Heart left ventricle (tissue), 16 donors: ENCODE measurements around the gene CRY1. TPM values are rescaled to one million over a fixed set of nuclear protein-coding genes. Genes with fewer than 3 reads are reported as not detected.

ENCODE experiments used
- ATAC-seq, 4 donors: fragments of 200-7000 bp; cut with Tn5 transposase; one replicate each; pipeline ENCODE4 v1.9.1; 2020 to 2022; ENCODE audit warnings: moderate library complexity in 4 of 4, mild to moderate bottlenecking in 3 of 4, moderate number of reproducible peaks in 1 of 4
- DNase-seq, 5 donors: peaks; one replicate each; pipeline ENCODE4 v3.0.0-alpha.2; 2020
- H3K27ac ChIP-seq, 12 donors: fragments of 200-600 bp; sonication (generic) in 4 of 12; one replicate each; pipeline versions ENCODE4 v1.5.0 to v1.8.0; 2016 to 2022; ENCODE audit warnings: mild to moderate bottlenecking in 2 of 12
- H3K27me3 ChIP-seq, 9 donors: fragments of 200-600 bp; sonication (generic) in 2 of 9; one replicate each; pipeline versions ENCODE4 v1.5.1 to v1.8.0; 2016 to 2022; ENCODE audit warnings: mild to moderate bottlenecking in 3 of 9
- H3K36me3 ChIP-seq, 9 donors: fragments of 200-600 bp; sonication (generic) in 2 of 9; one replicate each; pipeline versions ENCODE4 v1.5.0 to v1.8.0; 2018 to 2022; ENCODE audit warnings: mild to moderate bottlenecking in 2 of 9
- H3K4me1 ChIP-seq, 12 donors: fragments of 200-600 bp; sonication (generic) in 4 of 12; one replicate each; pipeline versions ENCODE4 v1.5.0 to v1.8.0; 2016 to 2022; ENCODE audit warnings: mild to moderate bottlenecking in 3 of 12
- H3K4me3 ChIP-seq, 12 donors: fragments of 200-600 bp; sonication (generic) in 4 of 12; one replicate each; pipeline versions ENCODE4 v1.5.0 to v1.8.0; 2017 to 2022; ENCODE audit warnings: mild to moderate bottlenecking in 9 of 12, moderate library complexity in 4 of 12
- H3K9me3 ChIP-seq, 12 donors: fragments of 200-600 bp; sonication (generic) in 4 of 12; one replicate each; pipeline versions ENCODE4 v1.5.0 to v1.8.0; 2016 to 2022; ENCODE audit warnings: mild to moderate bottlenecking in 1 of 12
- POLR2A ChIP-seq, 2 donors: fragments of 450-650 bp; IDR thresholded peaks; one replicate each; pipeline ENCODE4 v1.6.1; 2017; ENCODE audit warnings: antibody characterized with exemption in 2 of 2, mild to moderate bottlenecking in 2 of 2, moderate library complexity in 2 of 2
- WGBS, 4 donors: extraction: QIAGEN DNeasy Blood & Tissue Kit in 2 of 4; methylation state at CpG; one replicate each; pipeline versions ENCODE4 v1.1.5 to v1.1.7; 2013 to 2018; 5-methylcytosine and 5-hydroxymethylcytosine counted together
- intact Hi-C, 10 donors: fragments of 100-400 bp; cut with DNase I; formaldehyde crosslinking; loops; one replicate each; pipeline versions ENCODE4 v1.11.1 to v1.14.2; 2022
- polyA plus RNA-seq, 2 donors: library from polyadenylated mRNA; stranded (reverse); fragments of 200-250 nt; gene quantifications; one replicate each; pipeline ENCODE4 v1.2.3, GENCODE V29; 2013
- total RNA-seq, 9 donors: library from RNA; depleted of rRNA in 2 of 9; stranded (reverse); fragments of >200 nt in 2 of 9; fragmentation: NEBNext Ultra II Directional in 3 of 9; extraction: Animal tissue kit (Norgen Biotek cat#: 25700) in 3 of 9; gene quantifications; one replicate each; pipeline versions ENCODE4 v1.1.0 to v1.2.4, GENCODE V29; 2016 to 2023
- TF ChIP-seq, protein P1 (sequence below), 12 donors: fragments of 200-600 bp; sonication (generic) in 4 of 12; IDR thresholded peaks; one replicate each; pipeline versions ENCODE4 v1.5.0 to v1.8.0; 2018 to 2022; ENCODE audit warnings: antibody characterized with exemption in 12 of 12, mild to moderate bottlenecking in 5 of 12
- donor health status: ischemic (EF 13 %, LVEDD 7.1; RV severe dilation, severe dysfunction).
- donor health status: healthy with polysubstance abuse.
- donor health status: DM: no; HTN: yes; CAD: no.
- donor health status: DM: no; HTN: no; CAD: no.
- donor health status: ischemic (EF 25% LVEDD 6.9; RV normal size, moderate dysfunction).
- donor health status: ischemic (EF 25% LVEDD 5.7; RV mildly dilated, moderate dysfunction).
- donor health status: healthy.
- donor health status: DM: yes; HTN: yes; CAD: no.
- donor health status: ischemic (EF 35%, LVEDD 5.7; RV mildly dilated, moderate dysfunction).
- donor health status: nonischemic (EF 11% LVEDD 7.7; RV severe dilation, severe dysfunction).
- donor health status: DM: yes; HTN: yes; CAD: no.
- donor health status: PGD.
- donor health status: ischemic (EF 29% LVEDD 5.4; RV normal size, mild dysfunction).
- donor health status: nonischemic (EF 23%, LVEDD 6.1; RV moderate dilation, normal function).

CRY1 gene
- total and polyA plus RNA-seq, 11 donors = 4.3 to 20.7 (median 12.0) TPM

DNA sequence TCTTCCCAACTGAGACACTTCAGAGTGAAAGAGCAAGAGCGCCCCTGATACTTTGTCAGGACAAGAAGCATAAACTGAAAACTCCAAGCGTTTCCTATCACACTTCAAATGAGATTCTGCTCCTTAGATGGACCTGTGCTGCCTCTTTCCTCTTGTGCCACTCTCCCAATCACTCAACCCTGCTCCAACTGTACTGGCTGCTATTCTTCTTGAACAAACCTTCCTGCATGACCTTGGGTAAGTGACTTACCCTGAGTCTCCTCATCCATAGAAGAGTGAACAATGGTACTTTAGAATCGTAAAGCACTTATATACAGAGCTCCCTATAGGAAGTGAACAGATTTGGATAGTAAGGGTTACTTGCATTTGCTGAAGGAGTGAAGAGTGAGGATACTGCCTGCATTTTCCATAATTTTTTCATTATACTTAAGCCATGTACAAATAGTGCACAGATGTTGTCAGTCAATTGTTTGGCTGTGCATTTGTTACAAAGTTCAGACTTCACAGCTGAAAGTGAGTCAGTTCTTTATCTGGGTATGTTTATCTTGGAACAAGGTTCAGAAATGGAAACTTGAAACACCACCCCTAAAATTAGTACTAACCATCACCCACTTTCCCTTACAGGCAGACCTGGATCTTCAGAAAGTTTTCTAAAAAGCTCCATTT, 117.2 kb downstream of the CRY1 start:
- intact Hi-C loops = no loop called here
- peak; percentile 70 to 85 (median 82) for ATAC-seq
- no peaks in the 10 kb centered on the region for H3K27me3 ChIP-seq
- peaks cover 0 to 28% (median 11%) of the 10 kb centered on the region in 9 donors for H3K36me3 ChIP-seq
- 71 to 82% (median 75%) methylated on average over 3 of the region's 3 CpGs for WGBS, 4 donors
- H3K27ac ChIP-seq = peak overlapping the region; percentile 15 to 87 (median 68)
- H3K4me1 ChIP-seq = peaks cover 0 to 77% (median 46%) of the 10 kb centered on the region in 12 donors
- no peak overlapping the region for H3K4me3 ChIP-seq
- no peak for DNase-seq
- H3K9me3 ChIP-seq = no peaks in the 10 kb centered on the region
- TF ChIP-seq, protein P1, sequence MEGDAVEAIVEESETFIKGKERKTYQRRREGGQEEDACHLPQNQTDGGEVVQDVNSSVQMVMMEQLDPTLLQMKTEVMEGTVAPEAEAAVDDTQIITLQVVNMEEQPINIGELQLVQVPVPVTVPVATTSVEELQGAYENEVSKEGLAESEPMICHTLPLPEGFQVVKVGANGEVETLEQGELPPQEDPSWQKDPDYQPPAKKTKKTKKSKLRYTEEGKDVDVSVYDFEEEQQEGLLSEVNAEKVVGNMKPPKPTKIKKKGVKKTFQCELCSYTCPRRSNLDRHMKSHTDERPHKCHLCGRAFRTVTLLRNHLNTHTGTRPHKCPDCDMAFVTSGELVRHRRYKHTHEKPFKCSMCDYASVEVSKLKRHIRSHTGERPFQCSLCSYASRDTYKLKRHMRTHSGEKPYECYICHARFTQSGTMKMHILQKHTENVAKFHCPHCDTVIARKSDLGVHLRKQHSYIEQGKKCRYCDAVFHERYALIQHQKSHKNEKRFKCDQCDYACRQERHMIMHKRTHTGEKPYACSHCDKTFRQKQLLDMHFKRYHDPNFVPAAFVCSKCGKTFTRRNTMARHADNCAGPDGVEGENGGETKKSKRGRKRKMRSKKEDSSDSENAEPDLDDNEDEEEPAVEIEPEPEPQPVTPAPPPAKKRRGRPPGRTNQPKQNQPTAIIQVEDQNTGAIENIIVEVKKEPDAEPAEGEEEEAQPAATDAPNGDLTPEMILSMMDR (IDR thresholded peaks at IDR 0.05) = no peak
- TF ChIP-seq POLR2A (IDR thresholded peaks at IDR 0.05) = no peak

DNA sequence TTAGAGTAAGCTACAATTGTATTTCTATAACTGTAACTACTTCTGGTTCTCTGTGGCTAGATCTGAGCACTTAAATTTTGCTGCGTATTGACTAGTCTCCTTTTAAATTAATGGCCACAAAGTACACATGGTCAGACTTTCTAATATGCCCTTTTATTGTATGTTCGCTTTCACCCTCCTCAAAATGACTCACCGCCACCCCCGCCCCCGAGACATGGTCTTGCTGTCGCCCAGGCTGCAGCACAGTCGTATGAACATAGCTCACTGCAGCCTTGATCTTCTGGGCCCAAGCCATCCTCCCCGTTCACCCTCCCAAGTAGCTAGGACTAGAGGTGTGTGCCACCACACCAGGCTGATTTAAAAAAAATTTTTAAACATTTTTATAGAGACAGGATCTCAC, 118.3 kb downstream of the CRY1 start:
- H3K4me1 ChIP-seq = peaks cover 0 to 69% (median 42%) of the 10 kb centered on the region in 12 donors
- no peak for TF ChIP-seq POLR2A (IDR thresholded peaks at IDR 0.05)
- TF ChIP-seq, protein P1 (IDR thresholded peaks at IDR 0.05) = no peak
- H3K9me3 ChIP-seq = no peaks in the 10 kb centered on the region
- WGBS, 4 donors = 96 to 98% (median 97%) methylated on average over 8 of the region's 8 CpGs
- no peak overlapping the region for H3K4me3 ChIP-seq
- H3K36me3 ChIP-seq = peaks cover 0 to 38% (median 22%) of the 10 kb centered on the region in 9 donors
- intact Hi-C loops = no loop called here
- ATAC-seq (no peak), DNase-seq (no peak)
- H3K27ac ChIP-seq = peak overlapping the region in 8 of 12 donors; percentile 33 to 87 (median 71)
- no peaks in the 10 kb centered on the region for H3K27me3 ChIP-seq

DNA sequence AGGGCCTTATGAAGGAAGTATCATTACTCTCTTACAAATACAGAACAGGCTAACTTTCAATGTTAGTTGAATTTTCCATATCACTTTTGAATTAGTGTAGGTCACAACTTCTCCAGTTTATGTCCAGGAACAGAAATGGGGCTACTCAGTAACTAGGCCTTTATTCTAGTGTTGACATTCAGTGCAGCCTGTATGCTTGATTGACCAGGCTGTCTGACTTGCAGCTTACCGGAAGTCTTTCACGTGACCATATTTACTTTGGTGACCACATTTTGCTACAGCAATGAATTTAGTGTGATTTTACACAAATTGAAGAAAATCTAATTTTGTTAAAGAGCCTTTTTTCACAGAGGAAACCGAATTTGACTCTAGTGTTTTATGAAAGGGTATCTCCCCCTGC, 118.8 kb downstream of the CRY1 start:
- WGBS, 4 donors = 84 to 92% (median 89%) methylated on average over 3 of the region's 3 CpGs
- ATAC-seq (no peak), DNase-seq (no peak)
- Histone ChIP-seq H3K4me1 (peaks cover 0 to 68% (median 42%) of the 10 kb centered on the region in 12 donors), H3K9me3 (no peaks in the 10 kb centered on the region), H3K27ac (peak overlapping the region in 3 of 12 donors; percentile 20 to 87 (median 77)), H3K27me3 (no peaks in the 10 kb centered on the region), H3K36me3 (peaks cover 0 to 44% (median 23%) of the 10 kb centered on the region in 9 donors), H3K4me3 (no peak overlapping the region)
- intact Hi-C loops = no loop called here
- no peak for TF ChIP-seq POLR2A (IDR thresholded peaks at IDR 0.05)
- TF ChIP-seq, protein P1 (IDR thresholded peaks at IDR 0.05) = no peak

DNA sequence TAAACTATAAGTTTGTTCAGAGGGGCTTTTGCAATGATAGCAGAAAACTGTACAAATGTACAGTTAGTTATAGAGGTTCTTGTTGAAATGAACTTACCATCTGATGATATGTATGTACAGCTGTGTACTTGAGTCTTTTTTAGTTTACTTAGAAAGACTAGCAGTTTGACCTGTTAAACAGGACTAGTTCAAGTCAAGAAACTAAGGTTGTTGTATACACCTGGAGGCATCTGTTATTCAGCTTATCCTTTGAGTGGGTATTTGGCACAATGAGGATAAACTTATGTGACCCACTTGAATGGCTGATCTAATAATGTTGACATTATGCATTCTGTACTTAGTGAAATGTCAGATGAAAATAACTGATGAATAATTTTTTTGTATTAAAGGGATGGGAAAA, 119.8 kb downstream of the CRY1 start:
- Histone ChIP-seq H3K27ac (no peak overlapping the region), H3K27me3 (no peaks in the 10 kb centered on the region), H3K9me3 (no peaks in the 10 kb centered on the region), H3K36me3 (peaks cover 0 to 53% (median 29%) of the 10 kb centered on the region in 9 donors), H3K4me1 (peaks cover 0 to 59% (median 39%) of the 10 kb centered on the region in 12 donors), H3K4me3 (no peak overlapping the region)
- no peak for TF ChIP-seq POLR2A (IDR thresholded peaks at IDR 0.05)
- TF ChIP-seq, protein P1 (IDR thresholded peaks at IDR 0.05) = no peak
- intact Hi-C loops = no loop called here
- ATAC-seq (no peak), DNase-seq (no peak)
